Suprapubic skin (tissue), 4 donors: ENCODE data around the gene ATN1. TPM values are rescaled to one million over a fixed set of nuclear protein-coding genes. Genes with fewer than 3 reads are reported as not detected.

ENCODE experiments used
- DNase-seq, 2 donors: peaks; one replicate each; pipeline ENCODE4 v3.0.0-alpha.2; 2019; ENCODE audit warnings: low spot score in 2 of 2
- H3K27ac ChIP-seq: fragments of 200-600 bp; sonication (generic); one replicate; pipeline ENCODE4 v1.5.1; 2019
- H3K27me3 ChIP-seq: fragments of 200-600 bp; sonication (generic); one replicate; pipeline ENCODE4 v1.5.1; 2019
- H3K36me3 ChIP-seq: fragments of 200-600 bp; sonication (generic); one replicate; pipeline ENCODE4 v1.5.1; 2019
- H3K4me1 ChIP-seq: fragments of 200-600 bp; sonication (generic); one replicate; pipeline ENCODE4 v1.5.1; 2019
- H3K4me3 ChIP-seq: fragments of 200-600 bp; sonication (generic); one replicate; pipeline ENCODE4 v1.5.1; 2019; ENCODE audit warnings: mild to moderate bottlenecking
- H3K9me3 ChIP-seq: fragments of 200-600 bp; sonication (generic); one replicate; pipeline ENCODE4 v1.5.1; 2019
- CTCF ChIP-seq, 2 donors: fragments of 200-600 bp in 1 of 2; fragments of 450-650 bp in 1 of 2; sonication (generic) in 1 of 2; IDR thresholded peaks; one replicate each; pipeline ENCODE4 v1.5.1; 2016 to 2019; ENCODE audit warnings: antibody characterized with exemption in 2 of 2, mild to moderate bottlenecking in 1 of 2, moderate library complexity in 1 of 2
- EP300 ChIP-seq: sonication (generic); formaldehyde crosslinking; IDR thresholded peaks from one replicate; pipeline ENCODE4 v1.6.1; 2017; ENCODE audit warnings: antibody characterized with exemption
- POLR2A ChIP-seq, 2 donors: fragments of 450-650 bp; IDR thresholded peaks; one replicate each; pipeline ENCODE4 v1.6.1; 2017; ENCODE audit warnings: antibody characterized with exemption in 2 of 2, mild to moderate bottlenecking in 2 of 2, moderate library complexity in 2 of 2
- POLR2AphosphoS5 ChIP-seq, 3 donors: sonication (generic); formaldehyde crosslinking; IDR thresholded peaks; one replicate each; pipeline ENCODE4 v1.6.1; 2017; ENCODE audit warnings: antibody characterized with exemption in 3 of 3
- WGBS: methylation state at CpG from one replicate; pipeline ENCODE4 v1.1.5; 2018; 5-methylcytosine and 5-hydroxymethylcytosine counted together
- total RNA-seq, 4 donors: library from RNA; depleted of rRNA; stranded (reverse); fragments of >200 nt; gene quantifications; one replicate each; pipeline ENCODE4 v1.1.0, GENCODE V29; 2016

Gene ATN1
- total RNA-seq, 4 donors from 2014 or later, result 58.4 to 137 (median 67.7) TPM

- Histone ChIP-seq H3K36me3 (peaks cover 30% of the 10 kb centered on the region), H3K4me1 (peaks cover 47% of the 10 kb centered on the region), H3K27ac (no peak overlapping the region), H3K27me3 (no peaks in the 10 kb centered on the region), H3K4me3 (no peak overlapping the region), H3K9me3 (no peaks in the 10 kb centered on the region)
- 58% methylated on average over 14 of the region's 14 CpGs for WGBS
- DNase-seq, result peak in 1 of 2 donors; percentile 75
- no peak for TF ChIP-seq POLR2AphosphoS5 (IDR thresholded peaks at IDR 0.05)
- TF ChIP-seq EP300, result no peak
- TF ChIP-seq POLR2A (IDR thresholded peaks at IDR 0.05), result no peak
- TF ChIP-seq CTCF (IDR thresholded peaks at IDR 0.05), result no peak
Observed at GRCh38 chr12:6935371-6936193, 7.8 kb downstream of the ATN1 start.

GRCh38 chr12:6936194-6936635 is 8.5 kb downstream of the ATN1 start:
- WGBS, result 84% methylated on average over 3 of the region's 3 CpGs
- Histone ChIP-seq H3K4me3 (no peak overlapping the region), H3K4me1 (peaks cover 42% of the 10 kb centered on the region)

GRCh38 chr12:6936636-6937480 is 9.1 kb downstream of the ATN1 start:
- Histone ChIP-seq H3K27ac (peak overlapping the region; percentile 94), H3K27me3 (no peaks in the 10 kb centered on the region), H3K4me3 (peak overlapping the region; percentile 83), H3K4me1 (peaks cover 38% of the 10 kb centered on the region), H3K9me3 (no peaks in the 10 kb centered on the region), H3K36me3 (peaks cover 40% of the 10 kb centered on the region)
- 38% methylated on average over 27 of the region's 36 CpGs for WGBS
- TF ChIP-seq CTCF (IDR thresholded peaks at IDR 0.05) (no peak), EP300 (no peak), POLR2A (IDR thresholded peaks at IDR 0.05) (no peak), POLR2AphosphoS5 (IDR thresholded peaks at IDR 0.05) (no peak)
- DNase-seq, result no peak

More at GRCh38 chr12:6936194-6936635, 8.5 kb downstream of the ATN1 start:
- H3K9me3 ChIP-seq, result no peaks in the 10 kb centered on the region
- TF ChIP-seq POLR2AphosphoS5 (IDR thresholded peaks at IDR 0.05), result no peak
- no peak for TF ChIP-seq CTCF (IDR thresholded peaks at IDR 0.05)
- TF ChIP-seq POLR2A (IDR thresholded peaks at IDR 0.05), result no peak
- TF ChIP-seq EP300, result no peak
- H3K27me3 ChIP-seq, result no peaks in the 10 kb centered on the region
- H3K36me3 ChIP-seq, result peaks cover 34% of the 10 kb centered on the region
- DNase-seq, result peak in 1 of 2 donors; percentile 69
- H3K27ac ChIP-seq, result no peak overlapping the region

GRCh38 chr12:6937481-6938352 is 10.0 kb downstream of the ATN1 start:
- Histone ChIP-seq H3K4me1 (peaks cover 40% of the 10 kb centered on the region), H3K36me3 (peaks cover 41% of the 10 kb centered on the region), H3K27me3 (no peaks in the 10 kb centered on the region), H3K4me3 (peak overlapping the region; percentile 83), H3K9me3 (no peaks in the 10 kb centered on the region), H3K27ac (peak overlapping the region; percentile 94)
- peak; percentile 76 to 96 for TF ChIP-seq CTCF (IDR thresholded peaks at IDR 0.05)
- peak; percentile 19 to 99 (median 90) for TF ChIP-seq POLR2AphosphoS5 (IDR thresholded peaks at IDR 0.05)
- no peak for TF ChIP-seq EP300
- 1% methylated on average over 31 of the region's 80 CpGs for WGBS
- peak; percentile 96 for DNase-seq
